Muscle of leg (tissue), 11 donors: ENCODE measurements around the gene CALY. TPM values are rescaled to one million over a fixed set of nuclear protein-coding genes. Genes with fewer than 3 reads are reported as not detected.

Source experiments
- DNase-seq: peaks from one replicate; pipeline ENCODE4 v3.0.0; 2013
- H3K27ac ChIP-seq: one replicate; pipeline ENCODE4 v1.5.1; 2013; ENCODE audit warnings: mild to moderate bottlenecking, low read length, control low read depth
- H3K27me3 ChIP-seq: one replicate; pipeline ENCODE4 v1.6.1; 2013; ENCODE audit warnings: low read length; ENCODE audit not compliant: control insufficient read depth, insufficient read depth
- H3K36me3 ChIP-seq: one replicate; pipeline ENCODE4 v1.6.1; 2013; ENCODE audit warnings: low read length; ENCODE audit not compliant: control insufficient read depth, insufficient read depth
- H3K4me1 ChIP-seq: one replicate; pipeline ENCODE4 v1.6.1; 2013; ENCODE audit warnings: low read length; ENCODE audit not compliant: control insufficient read depth, insufficient read depth
- H3K4me3 ChIP-seq: one replicate; pipeline ENCODE4 v1.5.1; 2013; ENCODE audit warnings: low read length, control low read depth
- H3K9me3 ChIP-seq: replicated peaks from 2 replicates; pipeline ENCODE4 v1.6.1; 2013; ENCODE audit warnings: low read depth, low read length; ENCODE audit not compliant: control insufficient read depth
- WGBS: methylation state at CpG from one replicate; pipeline ENCODE4 v1.1.5; 2013; ENCODE audit warnings: missing lambda C conversion rate; ENCODE audit not compliant: insufficient coverage; 5-methylcytosine and 5-hydroxymethylcytosine counted together
- polyA plus RNA-seq, 8 donors: library from polyadenylated mRNA; unstranded; fragments of 120-200 nt; gene quantifications; one replicate each; pipeline versions ENCODE4 v1.2.1 to v1.2.3, GENCODE V29; 2013; ENCODE audit warnings: inconsistent platforms in 1 of 8, low replicate concordance in 1 of 8; ENCODE audit not compliant: insufficient read length in 8 of 8, insufficient read depth in 1 of 8
- total RNA-seq: library from RNA; stranded (reverse); fragments of 120-200 nt; gene quantifications from one replicate; pipeline ENCODE4 v1.2.4, GENCODE V29; 2013

Gene CALY
- total and polyA plus RNA-seq, 9 donors, result 0.08 to 0.16 TPM; not detected in 7

DNA sequence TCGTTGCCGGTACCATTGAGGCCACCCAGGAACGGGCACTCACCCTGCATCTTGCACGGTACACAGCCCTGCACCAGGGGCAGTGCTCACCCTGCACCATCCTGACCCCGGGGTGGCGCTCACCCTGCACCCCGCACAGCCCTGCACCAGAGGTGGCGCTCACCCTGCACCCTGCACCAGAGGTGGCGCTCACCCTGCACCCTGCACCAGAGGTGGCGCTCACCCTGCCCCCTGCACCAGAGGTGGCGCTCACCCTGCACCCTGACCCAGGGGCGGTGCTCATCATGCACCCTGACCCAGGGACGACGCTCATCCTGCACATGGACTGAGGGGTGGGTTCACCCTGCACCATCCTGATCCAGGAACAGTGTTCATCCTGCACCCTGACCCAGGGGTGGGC, 34.5 kb downstream of the CALY start:
- Histone ChIP-seq H3K4me3 (no peak overlapping the region), H3K36me3 (peaks cover 58% of the 10 kb centered on the region), H3K9me3 (no peaks in the 10 kb centered on the region), H3K27me3 (no peaks in the 10 kb centered on the region), H3K4me1 (peaks cover 5% of the 10 kb centered on the region), H3K27ac (no peak overlapping the region)
- DNase-seq, result no peak
- WGBS, result over 99% methylated on average over 14 of the region's 14 CpGs

DNA sequence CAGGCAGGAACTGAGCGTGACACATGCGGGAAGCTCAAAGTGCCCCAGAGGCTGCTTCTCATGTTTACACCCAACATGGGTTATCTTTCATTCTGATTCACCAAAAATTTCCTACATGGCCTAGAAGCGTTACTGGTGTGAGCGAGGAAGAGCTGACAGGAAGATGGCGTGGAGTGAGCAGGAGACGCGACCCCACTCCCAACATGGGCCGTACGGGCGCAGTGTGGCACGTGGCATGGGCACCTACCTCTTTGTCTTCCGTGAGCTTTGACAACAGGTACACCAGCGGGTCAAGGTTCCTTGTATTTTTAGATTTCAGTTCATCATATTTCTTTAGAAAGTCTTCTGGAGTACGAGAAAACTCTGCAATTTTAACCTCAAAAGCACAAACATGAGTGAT, 37.0 kb downstream of the CALY start:
- DNase-seq, result no peak
- H3K36me3 ChIP-seq, result peaks cover 77% of the 10 kb centered on the region
- WGBS, result 100% methylated on average over 2 of the region's 14 CpGs

DNA sequence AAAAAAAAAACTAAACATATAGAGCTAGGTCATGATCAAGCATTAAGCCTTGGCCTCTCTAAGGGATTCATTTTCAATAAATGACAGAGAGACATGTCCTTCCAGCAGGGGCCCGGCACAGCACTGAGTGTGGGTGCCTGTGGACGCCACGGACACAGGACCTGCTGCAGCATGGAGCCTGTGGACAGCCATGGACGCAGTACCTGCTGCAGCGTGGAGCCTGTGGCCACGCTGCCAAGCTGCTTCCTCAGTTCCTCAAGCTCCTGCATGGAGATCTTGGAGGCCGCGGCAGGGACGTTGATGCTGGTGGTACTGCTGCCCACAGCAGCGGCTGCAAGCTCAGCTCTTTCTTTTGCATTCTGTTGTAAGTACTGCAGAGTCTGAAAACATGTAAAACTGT, 37.5 kb downstream of the CALY start:
- Histone ChIP-seq H3K27me3 (no peaks in the 10 kb centered on the region), H3K4me1 (no peaks in the 10 kb centered on the region), H3K9me3 (no peaks in the 10 kb centered on the region), H3K4me3 (no peak overlapping the region), H3K27ac (no peak overlapping the region), H3K36me3 (peaks cover 82% of the 10 kb centered on the region)
- DNase-seq, result no peak
- WGBS, result 98% methylated on average over 10 of the region's 10 CpGs

More for the DNA sequence above, 37.0 kb downstream of the CALY start:
- H3K4me1 ChIP-seq, result no peaks in the 10 kb centered on the region
- no peaks in the 10 kb centered on the region for H3K27me3 ChIP-seq
- no peak overlapping the region for H3K27ac ChIP-seq
- H3K9me3 ChIP-seq, result no peaks in the 10 kb centered on the region
- H3K4me3 ChIP-seq, result no peak overlapping the region

DNA sequence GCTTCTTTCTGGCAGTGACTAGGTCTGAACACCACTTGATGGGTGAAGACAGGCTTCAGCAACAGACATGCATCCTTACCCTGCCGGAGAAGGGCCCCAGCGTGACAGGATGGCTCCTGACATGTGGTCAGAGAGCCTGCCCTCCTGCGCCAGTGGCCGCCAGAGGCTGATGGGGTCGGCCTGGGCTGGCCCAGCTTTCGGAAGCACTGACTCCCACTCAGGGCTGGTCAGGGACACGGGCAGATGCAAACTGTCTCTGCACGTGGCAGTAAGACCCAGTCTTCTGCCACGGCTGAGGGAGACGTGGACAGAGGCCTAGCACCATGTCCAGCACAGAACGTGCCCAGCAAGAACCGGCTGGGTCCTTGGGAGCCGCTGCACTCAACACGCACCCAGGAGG, 38.2 kb downstream of the CALY start:
- DNase-seq, result no peak
- 97% methylated on average over 14 of the region's 14 CpGs for WGBS
- Histone ChIP-seq H3K9me3 (no peaks in the 10 kb centered on the region), H3K36me3 (peaks cover 82% of the 10 kb centered on the region), H3K4me1 (no peaks in the 10 kb centered on the region), H3K4me3 (no peak overlapping the region), H3K27me3 (no peaks in the 10 kb centered on the region), H3K27ac (no peak overlapping the region)

DNA sequence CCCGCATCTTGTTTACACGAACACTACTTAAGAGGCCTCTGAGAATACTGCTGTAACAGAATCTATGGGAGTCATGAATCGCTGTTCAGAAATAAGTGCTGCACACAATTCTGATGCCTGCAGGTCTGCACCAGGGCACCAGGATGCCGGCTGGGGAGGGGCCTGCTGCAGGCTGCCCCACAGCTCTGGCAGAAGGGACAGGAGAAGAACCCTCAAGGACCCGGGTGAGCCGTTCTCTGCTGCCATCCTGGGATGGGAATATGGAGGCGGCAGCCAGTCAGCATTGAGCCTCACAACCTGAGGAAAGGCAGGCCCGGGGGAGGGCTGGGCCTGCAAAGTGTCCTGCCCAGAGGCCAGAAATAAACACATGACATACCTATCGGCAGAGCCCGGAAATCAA, 39.2 kb downstream of the CALY start:
- peaks cover 87% of the 10 kb centered on the region for H3K36me3 ChIP-seq
- no peak for DNase-seq

DNA sequence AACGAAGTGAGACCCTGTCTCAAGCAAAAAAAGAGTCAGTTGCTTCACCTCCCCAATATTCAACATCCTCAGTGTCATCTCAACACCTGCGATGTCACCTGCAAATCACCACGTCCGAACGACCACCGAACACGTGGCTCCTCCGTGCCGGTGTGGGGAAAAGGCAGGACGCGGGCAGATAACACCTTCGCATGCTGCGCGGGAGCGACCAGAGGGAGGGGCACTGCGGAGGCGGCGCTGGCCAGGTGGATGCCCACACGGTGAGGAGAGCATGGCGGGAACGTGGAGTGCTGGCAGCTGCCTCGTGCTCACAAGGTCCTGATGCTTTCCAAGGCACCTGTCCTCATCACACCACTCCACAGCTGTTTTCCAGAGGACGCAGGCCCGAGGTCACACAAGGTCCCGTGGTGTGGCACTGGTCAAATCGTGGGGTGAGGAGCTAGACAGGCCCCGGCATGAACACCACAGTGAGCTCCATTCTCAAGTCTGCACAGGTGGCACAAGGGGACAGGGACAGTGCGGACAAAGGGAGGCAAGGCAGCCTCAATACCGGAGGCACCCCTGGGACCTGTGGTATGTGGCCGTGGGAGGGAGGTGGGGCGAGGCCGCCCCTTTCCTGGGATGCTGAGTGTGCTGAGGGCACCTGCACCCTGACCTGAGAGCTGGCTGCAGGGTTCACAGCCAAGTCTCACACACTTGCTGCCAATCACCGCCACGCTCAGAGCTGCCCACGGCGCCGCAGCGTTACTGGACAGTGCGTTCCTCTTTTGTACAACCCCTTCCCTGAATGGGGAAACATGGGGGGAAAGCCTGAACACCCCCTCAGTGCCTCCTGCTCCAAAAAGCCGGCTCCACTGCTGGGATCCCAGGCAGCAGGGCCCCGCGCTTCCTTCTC, 41.0 kb downstream of the CALY start:
- 93% methylated on average over 39 of the region's 42 CpGs for WGBS
- Histone ChIP-seq H3K36me3 (peaks cover 86% of the 10 kb centered on the region), H3K9me3 (no peaks in the 10 kb centered on the region), H3K27ac (no peak overlapping the region), H3K4me3 (no peak overlapping the region), H3K27me3 (no peaks in the 10 kb centered on the region), H3K4me1 (no peaks in the 10 kb centered on the region)
- DNase-seq, result no peak

More for the DNA sequence above, 39.2 kb downstream of the CALY start:
- H3K4me1 ChIP-seq, result no peaks in the 10 kb centered on the region
- no peaks in the 10 kb centered on the region for H3K9me3 ChIP-seq
- no peak overlapping the region for H3K4me3 ChIP-seq
- no peak overlapping the region for H3K27ac ChIP-seq
- WGBS, result 96% methylated on average over 10 of the region's 10 CpGs
- no peaks in the 10 kb centered on the region for H3K27me3 ChIP-seq

DNA sequence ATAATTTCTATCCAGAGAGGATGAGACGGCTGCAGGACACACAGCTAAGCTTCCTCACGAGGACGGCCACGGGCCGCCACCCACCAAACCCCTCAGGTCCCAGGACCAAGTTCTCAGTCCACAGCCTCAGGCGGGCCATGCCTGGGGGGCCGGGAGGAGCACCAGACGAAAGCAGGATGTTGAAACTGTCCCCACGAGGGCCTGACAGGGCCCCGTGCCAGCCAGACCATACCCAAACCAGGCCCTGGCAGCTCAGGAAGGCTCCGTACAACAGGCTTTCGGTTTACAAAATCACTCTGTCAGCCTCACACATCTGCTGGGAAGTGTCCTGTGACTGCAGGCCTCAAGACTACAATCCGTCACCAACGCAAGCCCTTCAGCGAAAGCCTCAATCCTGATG, 42.5 kb downstream of the CALY start:
- H3K9me3 ChIP-seq, result no peaks in the 10 kb centered on the region
- 83% methylated on average over 15 of the region's 15 CpGs for WGBS
- H3K27ac ChIP-seq, result no peak overlapping the region
- H3K27me3 ChIP-seq, result no peaks in the 10 kb centered on the region
- no peak overlapping the region for H3K4me3 ChIP-seq
- H3K4me1 ChIP-seq, result no peaks in the 10 kb centered on the region
- H3K36me3 ChIP-seq, result peaks cover 86% of the 10 kb centered on the region
- no peak for DNase-seq

DNA sequence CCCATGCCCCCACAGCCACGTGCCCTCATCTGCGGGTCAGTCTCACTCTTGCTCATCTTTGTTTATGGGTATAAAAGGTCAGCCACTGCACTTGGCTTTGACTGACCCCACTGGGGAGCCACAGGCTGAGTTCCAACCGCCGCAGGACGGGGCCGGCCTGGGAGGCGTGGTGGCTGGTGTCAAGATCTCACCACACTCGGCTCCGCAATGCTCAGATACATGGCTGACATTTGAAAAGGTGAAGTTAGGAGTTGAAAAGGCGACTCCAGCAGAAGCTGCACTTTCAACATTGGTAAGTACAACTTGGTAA, 42.9 kb downstream of the CALY start:
- H3K4me3 ChIP-seq, result no peak overlapping the region
- WGBS, result 91% methylated on average over 8 of the region's 10 CpGs
- H3K27me3 ChIP-seq, result no peaks in the 10 kb centered on the region
- H3K36me3 ChIP-seq, result peaks cover 86% of the 10 kb centered on the region
- H3K9me3 ChIP-seq, result no peaks in the 10 kb centered on the region
- no peak for DNase-seq
- H3K27ac ChIP-seq, result no peak overlapping the region
- H3K4me1 ChIP-seq, result no peaks in the 10 kb centered on the region

DNA sequence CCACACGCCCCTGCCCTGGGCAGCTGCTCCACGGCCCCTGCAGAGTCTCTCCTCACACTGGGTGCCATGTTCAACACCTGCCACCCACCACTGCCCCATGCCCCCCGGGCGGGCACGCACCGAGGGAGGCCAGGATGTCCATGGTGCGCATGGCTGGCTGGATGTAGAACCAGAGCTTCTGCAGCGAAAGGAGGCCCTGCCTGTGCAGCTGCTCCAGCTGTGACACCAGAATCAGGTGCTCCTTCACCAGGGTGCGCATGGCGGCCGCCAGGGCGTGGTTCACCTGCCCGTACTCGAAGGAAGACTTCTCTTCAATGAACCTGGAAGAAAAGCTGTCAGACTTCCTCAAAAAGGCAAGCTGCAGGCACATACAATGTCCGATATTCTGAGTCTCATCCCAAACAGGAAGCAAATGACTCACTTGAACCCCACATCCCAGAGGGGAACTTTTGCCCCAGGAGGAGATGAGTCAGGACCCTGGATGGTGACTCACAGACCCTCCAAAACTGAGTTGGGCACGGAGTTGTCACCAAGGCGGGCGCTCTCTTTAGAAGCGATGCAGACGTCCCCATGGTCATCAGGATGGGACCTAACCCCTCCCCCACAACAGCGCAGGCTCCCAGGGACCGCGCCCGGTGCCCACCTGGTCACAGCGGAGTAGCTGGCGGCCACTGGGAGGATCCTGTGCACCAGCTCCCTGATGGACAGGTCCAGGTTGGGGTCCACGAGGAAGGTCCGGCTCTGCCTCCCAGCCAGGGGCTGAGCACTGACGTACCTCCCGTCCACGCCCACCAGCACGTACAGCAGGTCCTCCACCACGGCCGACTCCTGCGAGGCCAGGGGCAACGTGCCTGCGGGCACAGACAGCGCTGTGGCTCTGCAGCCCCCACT, 43.5 kb downstream of the CALY start:
- 95% methylated on average over 33 of the region's 38 CpGs for WGBS
- H3K4me1 ChIP-seq, result no peaks in the 10 kb centered on the region
- H3K4me3 ChIP-seq, result no peak overlapping the region
- peaks cover 86% of the 10 kb centered on the region for H3K36me3 ChIP-seq
- DNase-seq, result no peak
- no peaks in the 10 kb centered on the region for H3K27me3 ChIP-seq
- no peaks in the 10 kb centered on the region for H3K9me3 ChIP-seq
- no peak overlapping the region for H3K27ac ChIP-seq

DNA sequence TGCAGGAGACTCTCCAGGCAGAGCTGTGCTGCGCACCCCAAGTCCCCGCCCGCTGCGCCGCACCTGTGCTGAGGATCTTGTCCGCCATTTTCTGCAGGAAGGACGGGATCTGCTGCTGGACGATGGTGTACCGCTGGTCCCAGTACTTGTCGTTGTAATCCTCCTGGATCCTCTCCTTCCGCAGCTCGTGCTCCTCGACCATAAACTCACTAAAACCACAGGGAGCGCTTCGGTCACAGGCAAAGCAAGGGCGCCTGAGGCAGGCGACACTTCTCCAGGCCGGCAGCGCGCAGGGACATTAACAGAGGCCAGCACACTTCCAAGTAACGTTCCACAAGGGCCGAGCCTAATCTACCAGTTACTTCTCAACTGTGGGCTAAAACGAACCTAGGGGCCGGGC, 46.9 kb downstream of the CALY start:
- Histone ChIP-seq H3K36me3 (peaks cover 83% of the 10 kb centered on the region), H3K4me1 (no peaks in the 10 kb centered on the region), H3K27ac (no peak overlapping the region), H3K4me3 (no peak overlapping the region), H3K27me3 (no peaks in the 10 kb centered on the region), H3K9me3 (no peaks in the 10 kb centered on the region)
- 96% methylated on average over 24 of the region's 24 CpGs for WGBS
- no peak for DNase-seq
